H54 (cell line): ENCODE results near the gene RABGGTA.
"Not testable (repeated sequence)": the region's sequence is repeated elsewhere in the genome, so short reads cannot be mapped to it uniquely, and the experiment has no call there.

Source experiments
- DNase-seq: peaks from one replicate; pipeline ENCODE4 v3.0.0; 2011; ENCODE audit warnings: low spot score, mixed read lengths; ENCODE audit not compliant: insufficient read length
- FAIRE-seq: peaks from 3 replicates; lab custom pipeline; 2011; peaks lifted over from hg19 to GRCh38; lab: Jason Lieb, UNC
- POLR2A ChIP-seq: IDR thresholded peaks from 2 replicates; pipeline ENCODE4 v1.6.1; 2011; ENCODE audit warnings: low read depth, mild to moderate bottlenecking, low read length

The RABGGTA gene

GRCh38 chr14:24255931-24256711, 15.3 kb downstream of the RABGGTA start:
- DNase-seq (no peak), FAIRE-seq (no peak)
- no peak for TF ChIP-seq POLR2A

DNA sequence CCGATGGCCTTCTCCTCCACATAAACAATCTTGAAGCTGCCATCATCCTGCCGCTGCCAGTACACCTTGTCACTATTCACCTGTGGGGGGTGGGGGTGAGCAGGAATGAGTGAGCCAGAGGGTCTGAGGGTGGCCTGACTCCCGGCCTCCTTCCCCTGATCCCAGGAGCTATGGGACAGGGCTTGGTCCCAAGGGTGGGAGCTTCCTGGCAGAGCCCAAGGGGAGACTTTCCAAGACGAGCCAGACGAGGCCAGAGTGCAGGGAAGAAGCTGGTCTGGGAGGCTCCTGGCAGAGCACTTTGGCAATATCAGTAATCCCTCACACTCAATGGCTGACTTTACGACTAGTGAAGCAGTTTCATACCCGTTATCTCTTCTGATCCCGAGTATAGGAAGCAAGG, 16.0 kb downstream of the RABGGTA start:
- FAIRE-seq (no peak), DNase-seq (no peak)
- TF ChIP-seq POLR2A: no peak

- DNase-seq (no peak), FAIRE-seq (no peak)
- no peak for TF ChIP-seq POLR2A
These were observed 16.6 kb downstream of the RABGGTA start for GRCh38 chr14:24254630-24255392.

DNA sequence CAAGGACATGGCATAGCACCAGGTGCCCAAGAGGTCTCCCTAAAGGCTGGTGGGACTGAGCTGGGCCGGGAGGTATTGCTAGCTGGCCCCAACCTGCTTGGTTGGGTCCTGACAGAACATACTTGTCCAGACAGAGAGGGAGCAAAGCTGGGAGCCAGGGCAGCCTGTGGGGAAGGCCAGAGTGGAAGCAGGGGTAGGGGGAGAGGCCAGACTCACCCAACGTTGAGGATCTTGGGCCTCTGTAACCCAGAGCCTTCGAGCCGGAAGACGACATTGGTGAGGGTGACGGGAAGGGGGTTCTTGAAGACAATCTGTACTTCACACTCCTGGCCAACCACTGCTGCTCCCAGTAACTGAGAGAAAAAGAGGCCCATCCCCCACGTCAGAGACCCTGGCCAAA, 17.5 kb downstream of the RABGGTA start:
- TF ChIP-seq POLR2A: no peak
- FAIRE-seq (no peak), DNase-seq (no peak)

DNA sequence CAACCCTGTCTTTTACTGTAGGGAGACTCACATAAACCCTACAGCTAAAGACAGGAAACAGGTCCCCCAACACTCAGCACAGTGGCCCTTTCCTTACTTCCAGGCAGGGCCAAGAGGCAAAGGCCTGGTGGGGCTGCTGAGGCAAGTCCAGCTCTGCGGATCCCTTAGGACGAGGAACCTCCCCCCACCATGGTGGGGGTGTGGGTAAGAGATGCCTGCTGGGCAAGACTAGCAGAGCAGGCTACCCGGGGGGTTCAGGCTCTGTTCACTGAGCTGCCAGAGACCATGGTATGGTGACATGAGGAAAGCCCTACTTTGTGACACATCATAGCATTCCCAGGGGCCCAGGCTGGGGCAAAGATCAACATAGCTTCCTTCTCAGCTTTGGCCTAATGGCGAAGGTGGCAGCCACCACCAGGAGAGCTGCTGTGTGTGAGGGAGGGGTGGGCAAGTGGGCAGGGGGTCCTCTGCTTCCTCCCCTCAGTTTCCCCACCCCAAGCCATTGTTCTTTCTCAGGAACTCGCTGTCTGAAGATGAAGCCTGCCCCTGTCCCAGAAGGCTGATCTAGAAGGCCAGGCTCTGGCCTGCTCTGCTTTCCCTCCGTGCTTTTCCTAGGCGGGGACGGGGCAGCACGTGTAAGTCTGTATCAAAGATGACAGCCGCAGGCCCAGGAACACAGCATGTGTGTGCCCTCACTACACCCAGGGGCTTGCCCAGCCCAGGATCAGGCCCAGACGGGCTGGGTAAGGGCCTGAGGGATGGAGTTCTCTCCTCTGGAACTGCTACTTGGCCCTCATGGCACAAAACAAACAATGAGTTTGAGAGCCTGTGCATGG, 18.9 kb downstream of the RABGGTA start:
- TF ChIP-seq POLR2A: no peak
- no peak for FAIRE-seq

DNA sequence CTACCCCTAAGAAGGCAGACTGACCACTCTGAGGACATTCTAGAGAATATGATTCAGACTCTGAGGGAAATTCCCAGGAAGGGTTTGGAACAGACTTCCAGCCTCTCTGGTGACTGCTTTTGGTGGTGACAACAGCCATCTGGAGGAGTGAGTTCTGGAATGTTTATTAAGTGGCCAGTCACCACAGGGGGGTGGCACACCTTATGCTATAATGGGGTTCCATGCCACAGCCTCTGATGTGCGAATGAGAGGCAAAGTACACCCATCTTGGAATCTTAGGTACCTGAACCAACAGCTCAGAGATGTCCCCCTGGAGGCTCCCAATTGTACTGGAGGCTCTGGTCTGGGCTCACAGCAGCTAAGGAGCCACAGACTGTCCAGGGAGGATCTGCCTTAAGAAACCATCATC, 19.5 kb downstream of the RABGGTA start:
- FAIRE-seq (no peak), DNase-seq (no peak)
- no peak for TF ChIP-seq POLR2A

More for the DNA sequence above, 18.9 kb downstream of the RABGGTA start:
- no peak for DNase-seq

DNA sequence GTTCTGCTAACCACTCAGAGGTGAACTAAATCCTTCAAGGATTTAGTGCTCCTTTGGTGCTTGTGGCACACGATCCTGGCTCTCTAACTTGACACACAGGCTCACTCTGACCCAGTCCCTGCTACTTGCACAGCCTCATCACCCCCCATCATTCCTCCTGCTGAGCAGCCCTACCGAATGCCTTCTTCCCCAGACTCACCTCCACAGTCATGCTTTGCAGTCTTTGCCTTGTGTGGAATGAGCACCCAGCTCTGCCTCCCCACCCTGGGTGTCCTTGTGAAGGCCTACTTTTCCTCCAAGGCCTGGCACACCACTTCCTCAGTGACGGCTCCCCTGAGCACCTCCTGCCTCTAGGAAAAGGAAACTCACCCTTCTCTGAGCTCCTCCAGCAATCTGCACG, 21.0 kb downstream of the RABGGTA start:
- no peak for FAIRE-seq

DNA sequence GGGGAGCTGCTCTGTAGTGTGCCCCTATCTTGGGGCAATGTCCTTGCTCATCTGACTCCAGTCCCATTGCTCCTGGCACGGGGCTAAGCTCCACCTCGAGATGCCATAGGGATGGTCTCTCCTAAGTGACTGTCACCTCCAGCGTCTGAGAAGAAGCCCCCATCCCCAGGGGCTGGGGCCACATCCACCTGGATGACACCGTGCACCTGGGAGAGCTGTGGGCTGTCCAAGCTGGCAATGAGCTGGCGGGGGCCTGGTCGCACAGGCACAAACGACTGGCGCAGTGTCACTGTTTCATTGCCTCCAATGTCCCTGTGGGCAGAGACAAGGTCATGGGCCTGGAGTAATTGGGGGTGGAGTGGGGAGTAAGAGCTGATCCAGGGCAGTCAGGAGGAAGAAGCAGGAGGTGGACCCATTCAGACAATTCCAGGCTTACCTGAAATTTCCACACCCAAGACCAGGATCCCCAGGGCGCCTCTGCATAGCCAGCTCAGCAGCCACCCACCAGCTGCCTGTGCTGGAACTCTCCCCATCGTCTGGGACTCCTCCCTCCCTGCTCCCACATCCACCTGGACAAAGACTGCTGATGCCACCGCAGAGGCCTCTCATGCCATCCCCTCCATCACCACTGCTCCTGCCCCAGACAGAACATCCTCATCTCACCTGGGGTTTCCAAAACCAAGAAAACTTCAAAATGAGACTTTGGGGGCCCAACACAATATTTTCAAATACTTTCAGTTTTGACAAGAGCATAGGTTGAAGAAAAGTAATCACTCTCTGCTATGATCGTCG, 22.0 kb downstream of the RABGGTA start:
- TF ChIP-seq POLR2A: no peak
- FAIRE-seq (no peak), DNase-seq (no peak)

More for the DNA sequence above, 21.0 kb downstream of the RABGGTA start:
- DNase-seq: no peak
- TF ChIP-seq POLR2A: no peak

DNA sequence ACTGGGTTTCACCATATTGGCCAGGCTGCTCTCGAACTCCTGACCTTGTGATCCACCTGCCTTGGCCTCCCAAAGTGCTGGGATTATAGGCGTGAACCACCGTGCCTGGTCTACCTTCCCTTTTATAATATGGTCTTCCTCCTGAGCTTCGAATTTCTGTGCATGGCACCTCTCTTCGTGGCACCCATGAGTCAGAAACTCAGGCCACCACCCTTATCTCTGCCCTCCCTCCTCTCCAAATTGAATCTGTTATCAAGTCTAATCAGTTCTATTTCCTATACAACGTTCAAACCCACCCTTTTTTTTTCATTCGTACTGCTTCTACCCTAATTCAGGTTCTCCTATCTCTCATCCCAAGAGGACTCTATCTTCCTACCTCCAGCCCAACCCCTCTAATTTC, 24.0 kb downstream of the RABGGTA start:
- TF ChIP-seq POLR2A: no peak
- FAIRE-seq: no peak
- no peak for DNase-seq

- no peak for DNase-seq
- FAIRE-seq: no peak
- TF ChIP-seq POLR2A: no peak
These were observed 24.6 kb downstream of the RABGGTA start for GRCh38 chr14:24246765-24247212.

- not testable (repeated sequence) for DNase-seq, FAIRE-seq
These were observed 26.0 kb downstream of the RABGGTA start for GRCh38 chr14:24245350-24245749.

- no peak for DNase-seq
These were observed 28.0 kb downstream of the RABGGTA start for GRCh38 chr14:24243336-24243836.

More at GRCh38 chr14:24243336-24243836, 28.0 kb downstream of the RABGGTA start:
- no peak for TF ChIP-seq POLR2A
- no peak for FAIRE-seq
